ENCODE results near the gene COMMD7. TPM values are rescaled to one million over a fixed set of nuclear protein-coding genes. Genes with fewer than 3 reads are reported as not detected.

COMMD7 gene
- total and polyA plus RNA-seq, 5 donors from 2014 or later = 52.3 to 157 (median 127) TPM

Other genes with a start within 250 kb of the COMMD7 start
- 84.8 TPM for gene NOL4L, start 158.1 kb downstream of the COMMD7 start, total RNA-seq
- gene NOL4L, start 158.1 kb downstream of the COMMD7 start, polyA plus RNA-seq = 10 to 100 TPM in 3 of 4 donors, 1 to 10 TPM in 1; 7.1 to 11.4 (median 10.6) TPM
- gene C20orf203, start 69.5 kb downstream of the COMMD7 start, total RNA-seq = 0.30 TPM
- under 1 TPM in 2 of 4 donors, not detected in 2; 0.05 to 0.09 TPM for gene C20orf203, start 69.5 kb downstream of the COMMD7 start, polyA plus RNA-seq
- 0.47 TPM for gene DNMT3B, start 18.9 kb upstream of the COMMD7 start, total RNA-seq
- gene DNMT3B, start 18.9 kb upstream of the COMMD7 start, polyA plus RNA-seq = under 1 TPM in 1 of 4 donors, not detected in 3; 0.14 TPM
- gene MAPRE1, start 76.5 kb upstream of the COMMD7 start, total RNA-seq = 114 TPM
- gene MAPRE1, start 76.5 kb upstream of the COMMD7 start, polyA plus RNA-seq = 10 to 100 TPM; 81.3 to 99.4 (median 92.6) TPM
- 1.2 TPM for gene EFCAB8, start 115.5 kb upstream of the COMMD7 start, total RNA-seq
- not detected for gene EFCAB8, start 115.5 kb upstream of the COMMD7 start, polyA plus RNA-seq

Measured in CD4-positive, CD25-positive, alpha-beta regulatory T cell (primary cell).